GM21515 (cell line): ENCODE measurements around the gene DNAJC8.

Source experiments
- ATAC-seq: cut with Tn5 transposase; IDR thresholded peaks from one replicate; pipeline ENCODE4 v1.9.1; 2021; ENCODE audit not compliant: unreplicated experiment

The DNAJC8 gene

GRCh38 chr1:28208818-28209441 lies 23.9 kb downstream of the DNAJC8 start:
- ATAC-seq = no peak

- ATAC-seq = no peak
Observed at GRCh38 chr1:28205243-28205642, 27.6 kb downstream of the DNAJC8 start.

GRCh38 chr1:28200234-28200873 lies 32.5 kb downstream of the DNAJC8 start:
- ATAC-seq = no peak

GRCh38 chr1:28199328-28200233 lies 33.2 kb downstream of the DNAJC8 start:
- ATAC-seq = peak; percentile 79

GRCh38 chr1:28197682-28198415 lies 35.0 kb downstream of the DNAJC8 start:
- no peak for ATAC-seq

- ATAC-seq = no peak
Observed at GRCh38 chr1:28196330-28196729, 36.5 kb downstream of the DNAJC8 start.

- ATAC-seq = no peak
Observed at GRCh38 chr1:28195780-28196179, 37.0 kb downstream of the DNAJC8 start.

- ATAC-seq = no peak
Observed at GRCh38 chr1:28194326-28195035, 38.3 kb downstream of the DNAJC8 start.

GRCh38 chr1:28193701-28194161 lies 39.1 kb downstream of the DNAJC8 start:
- ATAC-seq = no peak

- ATAC-seq = no peak
Observed at GRCh38 chr1:28190996-28191645, 41.7 kb downstream of the DNAJC8 start.

- no peak for ATAC-seq
Observed at GRCh38 chr1:28190337-28190979, 42.4 kb downstream of the DNAJC8 start.

- ATAC-seq = no peak
Observed at GRCh38 chr1:28185071-28185470, 47.8 kb downstream of the DNAJC8 start.

GRCh38 chr1:28180306-28181305 lies 52.2 kb downstream of the DNAJC8 start:
- no peak for ATAC-seq

- ATAC-seq = no peak
Observed at GRCh38 chr1:28178690-28179485, 53.9 kb downstream of the DNAJC8 start.

- ATAC-seq = no peak
Observed at GRCh38 chr1:28176492-28177470, 56.0 kb downstream of the DNAJC8 start, which contains the start of gene PTAFR. Gene PTAFR, minus strand, starts transcription at chr1:28176690. Its CDS starts 25,669 bp downstream, at chr1:28151021.

GRCh38 chr1:28175955-28176485 lies 56.8 kb downstream of the DNAJC8 start:
- no peak for ATAC-seq
